ENCODE measurements around the gene MAGI2. TPM values are rescaled to one million over a fixed set of nuclear protein-coding genes. Genes with fewer than 3 reads are reported as not detected.
A peak's percentile ranks its signal among the peaks of the same experiment; 100 is the strongest.

The MAGI2 gene
- polyA plus RNA-seq, 4 donors = 32.0 to 38.7 (median 33.7) TPM

DNA sequence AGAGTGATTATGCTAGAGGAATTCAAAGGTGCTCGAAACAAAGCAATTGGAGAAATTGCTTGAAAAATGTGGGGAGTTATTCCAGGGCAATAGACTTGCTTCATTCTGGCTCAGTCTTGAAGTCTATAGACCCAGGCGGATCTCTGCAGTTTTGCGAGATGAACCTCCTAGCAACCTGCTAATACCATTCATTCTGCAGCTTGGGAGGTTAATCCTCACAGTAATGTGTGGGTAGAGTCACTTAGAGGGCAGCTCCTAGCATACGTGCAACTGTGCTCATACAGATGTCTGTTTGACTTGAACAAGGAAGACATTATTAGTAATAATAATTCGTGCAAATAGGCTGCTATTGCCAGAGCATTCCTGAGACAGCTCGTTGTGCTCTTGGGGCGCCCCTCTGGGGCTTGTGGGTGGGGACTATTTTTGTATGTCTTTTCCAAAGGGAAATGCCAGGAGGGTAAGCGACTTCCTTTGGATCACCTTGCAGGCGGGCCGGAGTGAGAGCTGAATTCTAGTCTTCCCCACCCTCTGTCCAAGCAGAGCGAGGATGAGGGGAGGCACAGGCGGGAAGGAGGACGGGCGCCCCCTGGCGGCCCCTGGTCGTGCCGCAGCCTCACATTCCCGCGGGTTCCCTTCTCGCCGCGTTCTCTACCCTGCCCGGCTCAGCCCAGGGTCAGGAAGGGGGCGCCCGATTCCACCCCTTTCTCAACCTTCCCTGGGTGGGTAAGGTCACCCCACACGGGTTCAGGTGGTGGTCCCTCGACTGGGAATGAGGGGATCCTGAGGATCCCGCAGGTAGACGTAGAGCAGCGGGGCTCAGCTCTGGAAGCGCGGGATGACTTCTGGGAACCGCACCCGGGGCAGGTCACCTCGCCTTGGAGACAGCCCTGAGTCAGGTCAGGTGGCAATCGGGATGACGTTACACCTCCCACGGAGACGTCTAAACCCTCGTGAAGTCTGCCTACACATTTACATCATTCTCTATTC, 1413.4 kb downstream of the MAGI2 start:
- DNase-seq (ENCODE audit: low read depth in 4 of 4, low spot score in 2 of 4) = no peak

DNA sequence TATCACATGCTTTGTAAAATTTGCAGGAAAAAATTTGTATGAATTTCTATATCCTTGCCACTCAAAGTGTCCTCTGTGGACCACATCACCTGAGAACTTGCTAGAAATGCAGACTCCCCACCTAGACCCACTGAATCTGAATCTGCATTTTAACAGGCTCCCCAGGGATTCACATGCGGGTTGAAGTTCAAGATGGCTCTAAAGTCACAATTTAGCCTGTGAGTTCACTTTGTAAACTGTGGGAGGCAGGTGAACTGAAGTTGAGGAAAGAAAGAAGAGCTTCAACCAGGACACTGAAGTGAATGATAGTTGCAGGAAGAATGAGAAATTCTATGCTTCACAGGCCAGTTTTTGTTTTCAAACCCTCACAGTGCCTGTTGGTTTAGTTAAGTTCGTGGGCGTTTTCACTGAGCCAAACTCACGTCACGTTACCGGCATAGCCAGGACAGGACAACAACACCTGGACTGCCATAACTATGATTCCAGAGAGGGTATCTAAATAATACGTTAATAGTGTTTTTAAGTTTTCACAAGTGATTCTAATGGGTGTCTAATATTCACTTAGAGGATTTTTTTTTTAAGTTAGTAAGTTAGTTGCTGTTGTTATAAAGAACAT, 1414.9 kb downstream of the MAGI2 start:
- no peak for DNase-seq (ENCODE audit: low read depth in 4 of 4, low spot score in 2 of 4)

DNA sequence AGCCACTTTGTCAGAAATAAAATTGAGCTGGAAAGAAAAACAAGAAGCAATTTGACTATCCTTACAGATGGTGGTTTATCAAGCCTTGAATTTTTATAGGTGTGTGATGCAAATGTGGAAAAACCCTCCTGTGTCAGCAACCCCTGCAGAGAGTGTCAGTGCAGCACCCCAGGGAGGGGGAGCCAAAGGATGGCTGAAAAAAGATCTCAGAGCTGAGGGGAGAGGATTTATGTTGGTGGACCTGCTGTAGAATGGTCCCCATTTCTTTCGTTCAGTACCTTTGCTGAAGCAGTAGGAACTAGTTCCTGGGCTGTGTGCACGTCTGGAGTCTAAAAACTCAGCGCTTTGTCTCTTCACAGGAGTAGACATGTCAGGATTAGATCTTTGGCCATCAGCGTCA, 1415.9 kb downstream of the MAGI2 start:
- no peak for DNase-seq (ENCODE audit: low read depth in 4 of 4, low spot score in 2 of 4)

DNA sequence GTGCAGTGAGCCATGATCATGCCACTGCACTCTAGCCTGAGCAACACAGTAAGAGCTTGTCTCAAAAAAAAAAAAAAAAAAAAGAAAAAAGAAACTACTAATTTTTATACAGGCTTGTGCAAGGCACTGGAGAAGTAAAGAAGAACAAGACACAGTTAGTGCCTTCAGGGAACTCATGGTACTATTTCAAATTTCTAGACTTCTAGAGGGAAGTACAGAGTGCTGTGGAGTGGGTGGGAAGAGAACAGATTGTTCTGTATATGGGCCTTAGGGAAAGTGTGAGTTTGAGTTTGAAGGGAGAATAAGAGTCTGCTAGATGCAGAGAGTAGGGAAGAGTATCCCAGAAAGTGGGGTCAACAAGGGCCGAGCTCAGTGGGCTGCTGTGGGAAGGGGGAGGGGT, 1420.1 kb downstream of the MAGI2 start:
- DNase-seq (ENCODE audit: low read depth in 4 of 4, low spot score in 2 of 4) = no peak

DNA sequence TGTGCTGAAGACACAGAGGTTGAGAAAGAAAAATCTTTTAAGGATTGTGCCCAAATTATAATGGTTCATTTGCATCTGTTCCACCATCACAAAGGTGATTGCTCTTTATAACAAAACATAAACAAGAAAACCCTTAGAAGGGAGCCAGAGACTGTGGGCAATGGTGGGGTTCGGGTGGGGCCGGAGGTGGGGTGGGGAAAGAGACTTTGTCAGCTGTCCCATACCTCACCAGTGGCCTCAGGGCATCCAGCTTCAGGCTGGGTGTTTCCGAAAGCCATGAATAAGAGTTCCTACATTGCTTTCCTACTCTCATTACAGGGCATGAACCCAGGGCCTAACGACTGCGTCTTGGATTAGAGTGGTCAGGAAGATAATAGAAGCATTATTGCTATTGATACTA, 1427.0 kb downstream of the MAGI2 start:
- DNase-seq (ENCODE audit: low read depth in 4 of 4, low spot score in 2 of 4) = no peak

DNA sequence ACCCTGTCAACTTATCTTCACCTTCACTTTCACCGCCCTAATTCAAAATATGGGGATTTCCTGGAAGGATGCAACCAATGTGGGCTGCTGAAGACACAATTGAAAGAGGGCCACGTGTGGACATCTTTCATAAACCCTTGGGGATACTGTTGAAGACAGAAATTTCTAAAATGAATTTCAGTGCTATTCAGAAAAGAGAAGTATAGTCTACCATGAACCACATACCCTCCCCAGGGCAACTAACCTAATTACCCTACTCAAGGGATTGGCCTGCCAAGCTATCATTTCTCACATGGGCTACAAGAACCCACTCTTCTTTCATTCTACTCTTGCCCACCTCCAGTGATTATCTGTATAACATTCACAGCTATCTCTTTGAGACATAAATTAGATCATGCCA, 1428.9 kb downstream of the MAGI2 start:
- no peak for DNase-seq (ENCODE audit: low read depth in 4 of 4, low spot score in 2 of 4)

DNA sequence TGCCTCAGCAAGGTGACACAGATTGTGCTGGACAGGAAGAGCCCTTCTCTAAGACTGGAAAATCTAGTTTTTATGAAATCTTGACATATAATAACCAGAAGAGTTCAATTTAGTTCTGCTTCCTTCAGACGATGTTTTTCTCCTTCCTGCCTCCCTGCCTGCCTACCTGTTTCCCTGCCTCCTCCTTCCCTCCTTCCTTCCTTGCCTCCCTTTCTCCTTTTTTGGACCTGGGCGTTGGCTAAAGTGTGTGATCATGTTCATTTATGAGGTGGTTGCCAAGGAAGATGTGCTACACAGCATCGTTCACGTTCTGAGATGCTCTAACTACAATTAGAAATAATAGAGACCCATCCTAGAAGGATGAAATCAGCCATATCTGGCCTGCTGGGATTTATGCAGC, 1430.3 kb downstream of the MAGI2 start:
- no peak for DNase-seq (ENCODE audit: low read depth in 4 of 4, low spot score in 2 of 4)

DNA sequence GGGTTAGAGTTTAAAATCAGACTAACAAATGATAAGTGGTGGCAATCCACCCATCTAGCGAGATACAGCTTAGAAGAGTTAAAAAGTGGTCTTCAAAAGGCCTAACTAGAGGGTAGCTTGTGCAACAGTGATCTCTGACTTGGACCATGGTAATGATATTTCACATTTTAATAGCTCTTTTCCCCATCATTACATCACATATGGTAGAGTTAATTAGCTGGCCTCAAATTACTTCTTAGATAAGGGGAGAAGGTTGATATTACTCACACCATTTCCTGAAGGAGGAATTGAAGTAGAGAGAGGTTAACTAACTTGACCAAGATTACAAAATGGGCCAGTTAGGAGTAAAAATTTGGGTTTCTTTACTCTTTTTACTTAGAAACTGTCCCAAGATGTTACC, 1431.3 kb downstream of the MAGI2 start:
- no peak for DNase-seq (ENCODE audit: low read depth in 4 of 4, low spot score in 2 of 4)

DNA sequence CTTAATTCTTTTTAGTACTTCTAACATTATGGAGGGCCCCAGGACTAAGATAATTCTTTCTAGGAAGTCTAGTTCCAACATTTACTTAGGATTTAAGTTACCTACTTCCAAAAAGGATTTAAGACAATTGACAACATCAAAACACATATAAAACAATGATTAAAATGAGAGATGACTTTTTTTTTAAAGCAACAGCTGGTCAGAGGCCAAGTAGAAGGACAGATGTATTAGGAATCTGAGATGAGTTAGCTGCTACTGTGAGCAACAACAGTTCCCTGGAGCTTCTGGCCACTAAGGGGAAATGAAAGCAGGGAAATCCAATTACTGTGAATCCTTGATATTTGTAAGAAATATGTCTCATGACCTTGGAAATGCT, 1432.6 kb downstream of the MAGI2 start:
- DNase-seq (ENCODE audit: low read depth in 4 of 4, low spot score in 2 of 4) = peak in 2 of 4 donors; percentile 7

DNA sequence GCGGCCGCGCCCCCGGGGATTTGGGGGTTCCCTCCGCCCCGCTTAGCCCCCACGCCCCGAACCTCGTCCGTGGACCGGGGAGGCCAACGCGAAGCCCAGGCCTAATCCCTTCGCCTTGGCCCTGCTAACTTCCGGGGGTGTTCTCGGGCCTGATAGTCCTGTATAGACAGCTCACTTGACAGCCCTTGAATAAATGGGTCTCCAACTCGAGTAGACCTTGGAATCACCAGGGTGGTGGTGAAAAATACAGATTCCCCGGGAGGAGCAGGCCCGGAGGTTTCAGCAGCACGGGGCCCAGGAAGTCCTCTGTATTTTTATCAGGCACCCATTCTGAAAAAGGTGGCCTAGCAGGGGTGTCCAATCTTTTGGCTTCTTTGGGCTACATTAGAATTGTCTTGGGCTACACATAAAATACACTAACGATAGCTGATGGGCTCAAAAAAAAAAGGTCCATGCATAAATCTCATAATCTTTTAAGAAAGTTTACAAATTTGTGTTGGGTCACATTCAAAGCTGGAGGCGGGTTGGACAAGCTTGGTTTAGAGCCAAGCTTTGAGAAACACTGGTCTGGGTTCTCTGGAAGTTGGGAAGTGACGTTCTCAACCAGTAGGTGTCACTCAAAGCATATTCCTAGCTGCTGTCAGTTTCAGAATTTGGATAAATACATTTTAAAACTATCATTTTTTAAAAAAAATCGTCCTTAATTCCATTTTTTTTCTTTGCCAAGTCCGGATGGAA, 1433.2 kb downstream of the MAGI2 start:
- DNase-seq (ENCODE audit: low read depth in 4 of 4, low spot score in 2 of 4) = peak; percentile 62 to 73 (median 64)

DNA sequence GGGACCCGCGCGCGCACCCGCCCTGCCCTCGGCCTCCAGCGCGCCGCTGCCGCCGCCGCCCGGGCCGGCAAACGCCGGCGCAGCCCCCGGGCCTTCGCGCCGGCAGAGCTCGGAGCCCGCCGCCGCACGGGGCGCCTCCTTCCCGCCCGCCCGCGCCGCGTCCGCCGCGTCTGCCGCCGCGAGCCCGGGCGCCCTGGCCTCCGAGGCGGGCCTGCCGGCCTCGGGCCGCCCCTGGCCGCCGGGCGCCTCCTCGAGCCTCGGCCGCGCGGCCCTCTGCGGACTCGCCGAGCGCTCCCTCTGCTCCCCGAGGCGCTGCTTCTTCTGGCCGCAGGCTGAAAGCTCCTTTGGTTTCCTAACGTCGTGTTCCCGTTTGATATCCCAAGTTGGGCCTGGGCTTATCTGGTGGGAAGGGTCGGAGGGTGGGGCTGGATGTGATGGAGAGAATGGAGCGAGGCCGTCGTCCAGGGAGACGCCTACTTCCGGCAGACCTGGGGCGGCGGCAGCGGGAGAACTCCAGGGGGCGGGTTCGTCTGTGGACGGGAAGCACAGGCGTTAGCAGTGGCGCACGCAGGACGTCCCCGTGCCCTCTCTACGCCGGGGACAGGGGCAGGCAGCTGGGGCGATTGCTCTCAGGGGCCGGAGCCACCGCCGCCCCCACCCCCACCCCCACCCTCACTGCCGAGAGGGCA, 1433.9 kb downstream of the MAGI2 start:
- DNase-seq (ENCODE audit: low read depth in 4 of 4, low spot score in 2 of 4) = peak; percentile 71 to 79 (median 76)

DNA sequence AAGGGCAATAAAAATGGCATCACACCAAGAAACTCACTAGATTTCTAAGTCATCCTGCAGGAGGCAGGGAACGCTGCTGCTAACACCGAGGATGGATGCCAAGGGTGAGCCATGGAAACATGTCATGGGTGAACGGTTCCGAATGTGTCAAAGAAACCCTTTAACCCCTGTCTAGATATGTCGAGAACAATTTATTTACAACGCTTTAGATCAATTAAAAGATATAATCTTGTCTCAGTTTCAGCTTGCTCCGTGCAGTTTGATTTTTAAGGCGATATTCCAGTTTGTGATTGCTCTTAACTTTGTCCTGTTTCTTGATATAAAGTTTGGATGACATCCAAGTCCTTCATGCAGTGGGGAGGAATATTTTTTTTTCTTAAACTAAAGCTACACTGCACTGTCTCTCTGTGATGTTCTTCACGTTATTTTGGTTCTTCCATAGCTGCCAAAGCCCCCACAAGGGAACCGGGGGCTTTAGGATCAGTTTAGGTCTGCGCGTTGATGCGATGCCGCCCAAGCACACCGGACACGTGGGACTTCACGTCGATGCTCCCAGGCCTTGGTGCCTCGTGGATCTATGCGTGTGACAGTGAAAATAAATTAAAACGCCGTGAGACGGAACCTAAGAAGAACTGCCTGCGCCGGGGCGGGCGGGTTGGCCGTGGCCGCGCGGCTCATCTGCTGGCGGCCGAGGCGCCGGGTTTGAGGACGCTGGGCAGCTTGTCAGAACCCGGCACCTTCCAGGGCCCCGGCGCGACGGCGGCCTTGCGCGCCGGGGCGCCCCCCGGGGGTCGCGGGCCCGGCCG, 1434.6 kb downstream of the MAGI2 start:
- DNase-seq (ENCODE audit: low read depth in 4 of 4, low spot score in 2 of 4) = peak; percentile 11 to 53 (median 28)

DNA sequence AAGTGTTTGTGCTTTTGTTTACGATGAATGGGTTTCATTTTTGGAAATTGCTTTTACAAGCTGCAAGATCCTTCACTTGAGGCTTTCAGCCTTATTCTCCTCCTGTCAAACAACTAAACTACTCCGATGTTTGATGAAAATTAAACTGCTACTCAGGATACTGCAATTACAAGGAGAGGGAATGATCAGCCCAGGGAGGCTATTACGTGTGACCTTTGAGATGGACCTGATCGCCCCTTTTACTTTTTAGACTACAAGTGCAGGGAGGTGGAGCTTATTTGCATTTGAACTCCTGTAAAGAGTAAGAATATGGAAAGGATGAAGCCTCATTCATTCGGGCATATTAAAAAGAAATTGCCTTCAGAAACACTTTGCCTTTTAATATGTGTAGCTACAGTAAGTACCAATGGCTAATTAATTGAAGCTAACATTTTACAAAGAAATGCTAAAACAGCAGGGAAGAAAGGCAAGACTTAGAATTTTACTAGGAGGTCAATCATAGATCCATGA, 1435.8 kb downstream of the MAGI2 start:
- DNase-seq (ENCODE audit: low read depth in 4 of 4, low spot score in 2 of 4) = no peak

DNA sequence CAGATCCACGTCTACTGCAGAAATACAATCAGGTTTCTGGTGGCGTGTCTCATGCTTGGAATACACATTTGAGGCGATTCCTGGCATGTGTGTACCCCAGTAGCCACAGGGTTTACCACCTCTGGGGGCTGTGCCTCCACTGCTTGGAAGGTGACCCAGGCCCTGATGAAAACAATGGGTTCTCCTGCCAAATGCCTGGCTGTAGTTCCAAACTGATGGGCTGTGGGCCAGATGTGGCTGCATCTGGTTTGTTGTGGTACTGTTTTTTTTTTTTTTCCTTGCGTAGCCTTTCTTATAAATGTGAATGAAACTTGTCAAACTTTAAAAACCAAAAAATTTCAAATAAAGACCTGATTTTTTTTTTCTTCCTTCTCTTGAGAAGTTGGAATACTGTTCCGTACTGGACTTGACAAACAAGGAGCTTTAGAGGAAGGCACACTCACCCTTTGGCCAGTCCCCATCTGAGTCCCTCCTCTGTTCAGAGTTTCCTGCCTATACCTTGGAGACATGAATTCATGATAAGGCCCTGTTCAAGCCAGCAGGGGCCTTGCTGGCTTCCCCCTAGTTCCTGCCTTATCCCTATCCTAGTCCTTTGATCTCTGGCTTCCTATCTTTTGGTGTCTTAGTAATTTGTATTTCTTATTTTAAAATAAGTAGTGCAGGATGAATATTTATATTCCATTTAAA, 1437.8 kb downstream of the MAGI2 start:
- no peak for DNase-seq (ENCODE audit: low read depth in 4 of 4, low spot score in 2 of 4)

DNA sequence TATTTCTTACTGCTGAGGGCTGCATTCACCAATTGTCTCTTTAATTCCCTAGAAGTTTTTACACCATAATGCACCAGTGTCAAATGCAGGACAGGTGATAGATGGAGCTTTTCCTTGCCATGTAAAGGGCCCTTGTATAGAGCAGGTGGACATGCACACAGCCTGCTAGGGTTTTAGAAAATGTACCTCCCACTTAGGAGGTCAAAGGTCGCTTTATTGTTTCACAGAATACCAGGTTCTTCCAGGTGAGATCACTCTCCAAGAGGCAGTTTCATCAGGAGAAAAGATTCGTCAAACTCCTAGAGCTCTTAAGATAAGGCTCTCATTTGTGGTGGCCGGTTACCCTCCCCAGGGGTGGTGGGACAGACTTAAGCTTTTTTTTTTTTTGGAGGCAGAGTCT, 1439.1 kb downstream of the MAGI2 start:
- DNase-seq (ENCODE audit: low read depth in 4 of 4, low spot score in 2 of 4) = no peak

DNA sequence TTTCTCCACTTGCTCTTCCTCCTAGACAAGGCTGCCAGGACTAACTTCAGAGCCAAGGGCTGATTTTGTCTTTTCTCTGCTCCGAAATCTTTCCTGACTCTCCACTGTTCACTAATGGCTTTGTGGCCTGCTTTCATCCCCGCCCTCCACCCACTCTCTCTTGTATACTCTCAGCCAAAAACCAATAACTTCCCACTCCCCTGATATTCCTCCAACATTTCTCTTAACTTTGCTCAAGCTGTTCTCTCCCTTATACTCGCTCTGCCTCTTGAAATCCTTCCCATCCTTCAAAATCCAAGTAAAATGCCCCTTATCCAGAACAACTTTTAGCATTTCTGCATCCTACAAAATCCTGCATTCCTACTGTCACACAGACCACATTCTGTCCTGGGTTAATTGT, 1440.1 kb downstream of the MAGI2 start:
- DNase-seq (ENCODE audit: low read depth in 4 of 4, low spot score in 2 of 4) = no peak

DNA sequence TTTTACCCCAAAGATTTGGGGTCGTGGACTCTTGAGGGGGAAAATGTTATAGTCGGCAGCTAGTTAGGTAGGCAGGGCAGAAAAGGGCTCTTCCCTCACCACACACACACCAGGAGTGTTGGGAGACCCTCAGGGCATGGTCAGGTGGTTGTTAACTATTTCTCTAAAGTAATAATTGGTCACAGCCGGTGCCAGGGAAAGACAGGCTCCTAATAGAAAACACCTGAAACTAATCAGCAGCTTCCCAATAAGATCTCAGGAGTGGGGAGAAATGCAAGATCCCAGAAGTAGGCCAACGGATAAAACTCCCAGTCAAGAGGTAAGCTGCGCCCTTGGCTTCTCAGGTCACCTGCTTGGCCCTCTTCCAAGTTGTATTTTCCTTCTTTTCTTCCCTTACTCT, 1441.8 kb downstream of the MAGI2 start:
- no peak for DNase-seq (ENCODE audit: low read depth in 4 of 4, low spot score in 2 of 4)

DNA sequence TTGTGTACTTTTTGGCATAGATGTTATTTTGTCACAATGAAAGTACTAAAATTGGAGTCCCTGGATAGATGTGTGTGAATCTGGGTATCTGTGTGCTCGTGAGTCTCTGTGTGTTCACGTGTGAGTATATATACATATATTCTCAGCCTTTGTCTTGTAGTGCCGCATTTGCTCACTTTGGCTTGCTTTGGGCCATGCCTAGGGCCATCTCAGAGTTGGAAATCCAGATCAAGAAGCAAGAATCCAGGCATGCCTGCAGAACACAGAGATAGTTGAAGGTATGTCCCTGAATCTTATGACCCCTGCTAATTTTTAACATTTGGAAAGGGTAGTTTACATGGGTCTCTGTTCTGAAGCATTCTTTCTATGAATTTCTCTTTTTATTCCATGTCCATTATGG, 1446.2 kb downstream of the MAGI2 start:
- no peak for DNase-seq (ENCODE audit: low read depth in 4 of 4, low spot score in 2 of 4)

DNA sequence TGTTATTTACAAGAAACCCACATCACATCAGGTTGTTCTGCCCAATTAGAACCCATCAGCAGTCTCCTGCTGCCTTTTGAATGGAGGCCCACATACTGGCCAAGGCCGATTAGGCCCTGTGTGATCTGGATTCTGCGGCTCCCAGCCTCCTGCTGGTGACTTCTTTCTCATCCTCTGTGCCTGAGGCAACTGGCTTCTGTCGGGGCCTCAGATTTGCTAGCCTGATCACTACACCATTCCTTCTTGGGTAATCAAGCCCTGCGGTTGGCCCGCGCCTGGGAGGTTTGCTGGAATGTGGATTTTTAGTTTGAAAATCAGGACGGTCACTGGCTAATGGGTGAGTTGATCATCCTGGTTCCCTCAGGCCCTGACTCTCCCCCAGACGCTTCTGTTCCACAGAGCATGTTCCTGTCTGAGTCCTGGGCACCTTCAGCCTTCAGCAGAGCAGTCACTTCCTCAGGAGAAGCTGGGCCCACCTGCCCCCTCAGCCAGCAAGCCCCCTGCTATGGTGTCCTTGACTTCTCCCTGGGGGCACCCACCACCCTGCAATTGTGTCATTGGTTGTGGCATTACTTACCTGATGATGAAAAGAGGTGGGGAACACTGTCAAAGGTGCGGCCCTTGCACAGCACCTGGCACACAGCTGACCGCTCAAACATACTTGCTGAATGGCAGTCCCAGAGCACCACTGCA, 1447.3 kb downstream of the MAGI2 start:
- no peak for DNase-seq (ENCODE audit: low read depth in 4 of 4, low spot score in 2 of 4)

All from left renal cortex interstitium (tissue), 4 donors.